HepG2 (cell line): ENCODE results near the gene VAC14. TPM values are rescaled to one million over a fixed set of nuclear protein-coding genes. Genes with fewer than 3 reads are reported as not detected.

Experiments used
- ATF3 ChIP-seq: sonication (generic); formaldehyde crosslinking; IDR thresholded peaks from 2 replicates; pipeline ENCODE4 v1.4.0; 2020; ENCODE audit warnings: missing genetic modification reagents
- ETV5 ChIP-seq: IDR thresholded peaks from 2 replicates; pipeline ENCODE4 v1.6.1; 2018; ENCODE audit warnings: missing biosample characterization, missing genetic modification reagents, inconsistent platforms, borderline replicate concordance
- KDM2A ChIP-seq: sonication (generic); formaldehyde crosslinking; IDR thresholded peaks from 2 replicates; pipeline ENCODE4 v1.4.0; 2020; ENCODE audit warnings: low read depth, missing genetic modification reagents, borderline replicate concordance
- KDM5A ChIP-seq: fragments of 200-600 bp; sonication (generic); IDR thresholded peaks from 2 replicates; pipeline ENCODE4 v1.7.0; 2018; ENCODE audit warnings: antibody characterized with exemption, mild to moderate bottlenecking, low read length, borderline replicate concordance
- PHF8 ChIP-seq: sonication (generic); formaldehyde crosslinking; IDR thresholded peaks from 2 replicates; pipeline ENCODE4 v1.5.0; 2020; ENCODE audit warnings: missing genetic modification reagents
- RBAK ChIP-seq: sonication (generic); formaldehyde crosslinking; IDR thresholded peaks from 2 replicates; pipeline ENCODE4 v1.5.1; 2020; ENCODE audit warnings: mild to moderate bottlenecking, missing genetic modification reagents
- RELA ChIP-seq: sonication (generic); formaldehyde crosslinking; IDR thresholded peaks from 2 replicates; pipeline ENCODE4 v1.4.0; 2020; ENCODE audit warnings: missing genetic modification reagents
- TBX2 ChIP-seq: sonication (generic); formaldehyde crosslinking; IDR thresholded peaks from 2 replicates; pipeline ENCODE4 v1.5.0; 2020; ENCODE audit warnings: missing genetic modification reagents, mild to moderate bottlenecking, borderline replicate concordance
- ZBTB1 ChIP-seq: sonication (generic); formaldehyde crosslinking; IDR thresholded peaks from 2 replicates; pipeline ENCODE4 v1.4.0; 2020; ENCODE audit warnings: missing genetic modification reagents, borderline replicate concordance
- ZNF230 ChIP-seq: sonication (generic); formaldehyde crosslinking; IDR thresholded peaks from 2 replicates; pipeline ENCODE4 v1.4.0; 2020; ENCODE audit warnings: mild to moderate bottlenecking, missing genetic modification reagents
- ZNF362 ChIP-seq: sonication (generic); formaldehyde crosslinking; IDR thresholded peaks from 2 replicates; pipeline ENCODE4 v1.4.0; 2020; ENCODE audit warnings: missing genetic modification reagents, mild to moderate bottlenecking, borderline replicate concordance
- ZNF550 ChIP-seq: sonication (generic); formaldehyde crosslinking; IDR thresholded peaks from 2 replicates; pipeline ENCODE4 v1.4.0; 2020; ENCODE audit warnings: mild to moderate bottlenecking, missing genetic modification reagents, borderline replicate concordance
- ZNF577 ChIP-seq: sonication (generic); formaldehyde crosslinking; IDR thresholded peaks from 2 replicates; pipeline ENCODE4 v1.4.0; 2020; ENCODE audit warnings: mild to moderate bottlenecking, low read depth, missing genetic modification reagents, borderline replicate concordance
- ZNF646 ChIP-seq: sonication (generic); formaldehyde crosslinking; IDR thresholded peaks from 2 replicates; pipeline ENCODE4 v1.9.0; 2021; ENCODE audit warnings: mild to moderate bottlenecking, missing genetic modification reagents
- ZNF737 ChIP-seq: sonication (generic); formaldehyde crosslinking; IDR thresholded peaks from 2 replicates; pipeline ENCODE4 v1.5.0; 2020; ENCODE audit warnings: missing genetic modification reagents, mild to moderate bottlenecking, borderline replicate concordance
- ZNF780A ChIP-seq: sonication (generic); formaldehyde crosslinking; IDR thresholded peaks from 2 replicates; pipeline ENCODE4 v1.8.0; 2022; ENCODE audit warnings: mild to moderate bottlenecking, missing genetic modification reagents, moderate library complexity
- ZSCAN5A ChIP-seq: sonication (generic); formaldehyde crosslinking; IDR thresholded peaks from 2 replicates; pipeline ENCODE4 v1.8.0; 2022; ENCODE audit warnings: mild to moderate bottlenecking, missing genetic modification reagents, borderline replicate concordance
- polyA plus RNA-seq, 8 experiments: library from polyadenylated mRNA; depleted of rRNA in 3 of 8; stranded (reverse) in 7 of 8; unstranded in 1 of 8; fragments of >200 nt; fragmentation: Illumina TruSeq in 4 of 8; extraction: Trizol in 4 of 8; gene quantifications; 2 replicates each; pipeline versions ENCODE4 v1.2.1 to v1.2.3, GENCODE V29; 2011 to 2016; ENCODE audit warnings: low read depth in 4 of 8, missing spikeins in 1 of 8, mixed read lengths in 1 of 8; ENCODE audit not compliant: insufficient read depth in 1 of 8
- total RNA-seq, 5 experiments: library from RNA; depleted of rRNA; stranded (reverse); fragments of >200 nt; fragmentation: Illumina TruSeq; extraction: Trizol; gene quantifications; 2 replicates each; pipeline ENCODE4 v1.2.3, GENCODE V29; 2016; ENCODE audit warnings: low read depth in 1 of 5
- TF ChIP-seq, protein P1 (sequence below): sonication (generic); formaldehyde crosslinking; IDR thresholded peaks from 2 replicates; pipeline ENCODE4 v1.4.0; 2020; ENCODE audit warnings: mild to moderate bottlenecking, missing genetic modification reagents

Gene VAC14
- total and polyA plus RNA-seq, 2 of the 13 experiments (the other 11 are each of a cell fraction or from before 2014, with no cell fraction given): 23.5 to 24.6 TPM

GRCh38 chr16:70746040-70746707, 54.8 kb downstream of the VAC14 start (continued):
- TF ChIP-seq ZSCAN5A: no peak
- TF ChIP-seq RELA (CRISPR knock-in tag): no peak
- TF ChIP-seq, protein P1, sequence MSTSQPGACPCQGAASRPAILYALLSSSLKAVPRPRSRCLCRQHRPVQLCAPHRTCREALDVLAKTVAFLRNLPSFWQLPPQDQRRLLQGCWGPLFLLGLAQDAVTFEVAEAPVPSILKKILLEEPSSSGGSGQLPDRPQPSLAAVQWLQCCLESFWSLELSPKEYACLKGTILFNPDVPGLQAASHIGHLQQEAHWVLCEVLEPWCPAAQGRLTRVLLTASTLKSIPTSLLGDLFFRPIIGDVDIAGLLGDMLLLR (CRISPR knock-in tag): peak; percentile 96
- TF ChIP-seq PHF8 (CRISPR knock-in tag): no peak; the same call in 1 of the 2 replicates
- TF ChIP-seq ZNF362 (CRISPR knock-in tag): 0 out of 2 replicates have a peak, but pooled peaks have one; percentile 48
- no peak for TF ChIP-seq ZNF577 (CRISPR knock-in tag)
- 0 out of 2 replicates have a peak, but pooled peaks have one; percentile 2 for TF ChIP-seq ZNF646 (CRISPR knock-in tag)
- TF ChIP-seq ZNF230 (CRISPR knock-in tag): peak; percentile 91
- no peak for TF ChIP-seq ETV5 (CRISPR knock-in tag)
- no peak for TF ChIP-seq RBAK (CRISPR knock-in tag)
- TF ChIP-seq TBX2: no peak
- no peak for TF ChIP-seq KDM5A
- 0 out of 2 replicates have a peak, but pooled peaks have one; percentile 81 for TF ChIP-seq ZNF737
- no peak for TF ChIP-seq ZBTB1 (CRISPR knock-in tag)
- peak; percentile 18; the same call in 1 of the 2 replicates for TF ChIP-seq ZNF780A (CRISPR knock-in tag)
- TF ChIP-seq ZNF550 (CRISPR knock-in tag): peak; percentile 47; the same call in 1 of the 2 replicates
- peak; percentile 51; the same call in 1 of the 2 replicates for TF ChIP-seq ATF3 (CRISPR knock-in tag)
- TF ChIP-seq KDM2A (CRISPR knock-in tag): no peak
